ENCODE results near the gene DIP2C.

Gene DIP2C

GRCh38 chr10:547591-548081 lies 141.8 kb downstream of the DIP2C start:
- FAIRE-seq = no peak
- TF ChIP-seq POLR2AphosphoS5 (IDR thresholded peaks at IDR 0.05; ENCODE audit: low read depth, low read length) (no peak), POLR2A (IDR thresholded peaks at IDR 0.05; ENCODE audit: low read depth, low read length) (no peak), TAF1 (IDR thresholded peaks at IDR 0.05; ENCODE audit: borderline replicate concordance, low read depth, low read length) (no peak)
- DNase-seq (ENCODE audit: insufficient read length) = no peak

GRCh38 chr10:546971-547590 lies 142.4 kb downstream of the DIP2C start:
- no peak for DNase-seq (ENCODE audit: insufficient read length)
- TF ChIP-seq POLR2AphosphoS5 (IDR thresholded peaks at IDR 0.05; ENCODE audit: low read depth, low read length) = no peak
- no peak for TF ChIP-seq TAF1 (IDR thresholded peaks at IDR 0.05; ENCODE audit: borderline replicate concordance, low read depth, low read length)
- TF ChIP-seq POLR2A (IDR thresholded peaks at IDR 0.05; ENCODE audit: low read depth, low read length) = no peak
- no peak for FAIRE-seq

GRCh38 chr10:546451-546850 lies 143.0 kb downstream of the DIP2C start:
- TF ChIP-seq POLR2AphosphoS5 (IDR thresholded peaks at IDR 0.05; ENCODE audit: low read depth, low read length) (no peak), POLR2A (IDR thresholded peaks at IDR 0.05; ENCODE audit: low read depth, low read length) (no peak), TAF1 (IDR thresholded peaks at IDR 0.05; ENCODE audit: borderline replicate concordance, low read depth, low read length) (no peak)
- FAIRE-seq (no peak), DNase-seq (ENCODE audit: insufficient read length) (no peak)

- TF ChIP-seq POLR2A (IDR thresholded peaks at IDR 0.05; ENCODE audit: low read depth, low read length) = no peak
- no peak for TF ChIP-seq POLR2AphosphoS5 (IDR thresholded peaks at IDR 0.05; ENCODE audit: low read depth, low read length)
- TF ChIP-seq TAF1 (IDR thresholded peaks at IDR 0.05; ENCODE audit: borderline replicate concordance, low read depth, low read length) = no peak
- FAIRE-seq (no peak), DNase-seq (ENCODE audit: insufficient read length) (no peak)
Observed at GRCh38 chr10:543862-544822, 145.3 kb downstream of the DIP2C start.

- FAIRE-seq = no peak
- no peak for TF ChIP-seq TAF1 (IDR thresholded peaks at IDR 0.05; ENCODE audit: borderline replicate concordance, low read depth, low read length)
- no peak for TF ChIP-seq POLR2A (IDR thresholded peaks at IDR 0.05; ENCODE audit: low read depth, low read length)
- no peak for TF ChIP-seq POLR2AphosphoS5 (IDR thresholded peaks at IDR 0.05; ENCODE audit: low read depth, low read length)
- DNase-seq (ENCODE audit: insufficient read length) = no peak
Observed at GRCh38 chr10:543131-543530, 146.3 kb downstream of the DIP2C start.

- DNase-seq (ENCODE audit: insufficient read length) (no peak), FAIRE-seq (no peak)
- no peak for TF ChIP-seq POLR2A (IDR thresholded peaks at IDR 0.05; ENCODE audit: low read depth, low read length)
- TF ChIP-seq POLR2AphosphoS5 (IDR thresholded peaks at IDR 0.05; ENCODE audit: low read depth, low read length) = no peak
- TF ChIP-seq TAF1 (IDR thresholded peaks at IDR 0.05; ENCODE audit: borderline replicate concordance, low read depth, low read length) = no peak
Observed at GRCh38 chr10:541750-542371, 147.6 kb downstream of the DIP2C start.

- FAIRE-seq (no peak), DNase-seq (ENCODE audit: insufficient read length) (no peak)
- no peak for TF ChIP-seq POLR2A (IDR thresholded peaks at IDR 0.05; ENCODE audit: low read depth, low read length)
- TF ChIP-seq POLR2AphosphoS5 (IDR thresholded peaks at IDR 0.05; ENCODE audit: low read depth, low read length) = no peak
- TF ChIP-seq TAF1 (IDR thresholded peaks at IDR 0.05; ENCODE audit: borderline replicate concordance, low read depth, low read length) = no peak
Observed at GRCh38 chr10:541041-541440, 148.4 kb downstream of the DIP2C start.

GRCh38 chr10:538895-539294 lies 150.6 kb downstream of the DIP2C start:
- TF ChIP-seq TAF1 (IDR thresholded peaks at IDR 0.05; ENCODE audit: borderline replicate concordance, low read depth, low read length) = no peak
- TF ChIP-seq POLR2AphosphoS5 (IDR thresholded peaks at IDR 0.05; ENCODE audit: low read depth, low read length) = no peak
- no peak for TF ChIP-seq POLR2A (IDR thresholded peaks at IDR 0.05; ENCODE audit: low read depth, low read length)
- FAIRE-seq (no peak), DNase-seq (ENCODE audit: insufficient read length) (no peak)

GRCh38 chr10:536935-537334 lies 152.5 kb downstream of the DIP2C start:
- no peak for DNase-seq (ENCODE audit: insufficient read length)
- TF ChIP-seq POLR2AphosphoS5 (IDR thresholded peaks at IDR 0.05; ENCODE audit: low read depth, low read length) = no peak
- TF ChIP-seq POLR2A (IDR thresholded peaks at IDR 0.05; ENCODE audit: low read depth, low read length) = no peak
- no peak for TF ChIP-seq TAF1 (IDR thresholded peaks at IDR 0.05; ENCODE audit: borderline replicate concordance, low read depth, low read length)
- no peak for FAIRE-seq

- DNase-seq (ENCODE audit: insufficient read length) (no peak), FAIRE-seq (no peak)
Observed at GRCh38 chr10:536371-536925, 153.0 kb downstream of the DIP2C start.

GRCh38 chr10:535952-536351 lies 153.5 kb downstream of the DIP2C start:
- FAIRE-seq (no peak), DNase-seq (ENCODE audit: insufficient read length) (no peak)
- TF ChIP-seq TAF1 (IDR thresholded peaks at IDR 0.05; ENCODE audit: borderline replicate concordance, low read depth, low read length) (no peak), POLR2AphosphoS5 (IDR thresholded peaks at IDR 0.05; ENCODE audit: low read depth, low read length) (no peak), POLR2A (IDR thresholded peaks at IDR 0.05; ENCODE audit: low read depth, low read length) (no peak)

More at GRCh38 chr10:536371-536925, 153.0 kb downstream of the DIP2C start:
- TF ChIP-seq POLR2A (IDR thresholded peaks at IDR 0.05; ENCODE audit: low read depth, low read length) = no peak
- no peak for TF ChIP-seq POLR2AphosphoS5 (IDR thresholded peaks at IDR 0.05; ENCODE audit: low read depth, low read length)
- TF ChIP-seq TAF1 (IDR thresholded peaks at IDR 0.05; ENCODE audit: borderline replicate concordance, low read depth, low read length) = no peak

Measured in GM12892 (cell line).